Transverse colon (tissue), 3 donors: ENCODE measurements around the gene SELENOV.

ENCODE experiments used
- CTCF ChIP-seq, 5 experiments: fragments of 200-600 bp in 3 of 5; fragments of 450-650 bp in 2 of 5; sonication (generic) in 3 of 5; IDR thresholded peaks; 1 replicate in 2 of 5; 2 replicates in 3 of 5; pipeline ENCODE4 v1.5.1; 2016 to 2017; ENCODE audit warnings: antibody characterized with exemption in 5 of 5, inconsistent platforms in 3 of 5, mild to moderate bottlenecking in 2 of 5, moderate library complexity in 1 of 5
- EP300 ChIP-seq: sonication (generic); formaldehyde crosslinking; IDR thresholded peaks from one replicate; pipeline ENCODE4 v1.6.1; 2017; ENCODE audit warnings: antibody characterized with exemption, low read depth
- POLR2A ChIP-seq: fragments of 450-650 bp; IDR thresholded peaks from one replicate; pipeline ENCODE4 v1.6.1; 2016; ENCODE audit warnings: antibody characterized with exemption, mild to moderate bottlenecking, moderate library complexity

DNA sequence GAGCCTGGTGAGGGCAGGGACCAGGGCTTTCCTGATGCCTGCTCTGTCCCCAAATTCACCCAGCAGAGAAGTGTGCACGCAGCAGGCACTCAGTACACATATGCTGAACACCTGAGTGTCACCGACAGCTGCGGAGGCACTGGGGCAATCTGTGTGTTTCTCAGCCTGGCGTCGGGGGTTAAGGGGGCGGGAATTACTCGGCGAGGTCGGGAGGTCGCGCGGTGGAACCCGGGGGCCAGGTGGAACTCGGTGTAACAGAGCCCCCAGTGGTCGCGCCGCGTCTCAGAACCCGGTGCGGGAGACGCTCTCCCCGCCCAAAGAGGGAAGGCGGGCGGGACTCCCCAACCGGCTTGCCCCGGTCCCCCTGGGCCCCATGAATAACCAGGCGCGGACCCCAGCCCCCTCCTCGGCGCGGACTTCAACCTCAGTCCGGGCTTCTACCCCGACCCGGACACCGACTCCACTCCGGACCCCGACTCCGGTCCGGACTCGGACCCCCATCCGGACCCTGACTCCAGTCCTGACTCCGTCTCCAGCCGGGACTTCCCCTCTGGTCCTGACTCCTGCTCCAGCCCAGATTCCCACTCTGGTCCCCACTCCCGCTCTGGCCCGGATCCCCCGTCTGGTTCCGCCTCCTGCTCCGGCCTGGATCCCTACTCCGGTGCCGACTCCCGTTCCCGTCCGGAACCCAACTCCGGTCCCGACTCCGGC is at the start of gene SELENOV:
- no peak for TF ChIP-seq CTCF (IDR thresholded peaks at IDR 0.05)
- no peak for TF ChIP-seq POLR2A
- TF ChIP-seq EP300, result no peak
